OCI-LY3 (cell line): ENCODE data around the gene JAG2.

Experiments
- H2AFZ ChIP-seq: fragments of 200-600, 300-600 bp; shearing (Covaris generic); 2 replicates; pipeline ENCODE4 v1.6.0; 2014; ENCODE audit warnings: antibody characterized with exemption, low read depth, low read length
- H3K27ac ChIP-seq: fragments of 200-600, 300-600 bp; sonication (generic); 2 replicates; pipeline ENCODE4 v1.5.1; 2014; ENCODE audit warnings: mild to moderate bottlenecking, low read length, moderate library complexity, mixed read lengths
- H3K27me3 ChIP-seq: fragments of 200-600, 300-600 bp; sonication (generic); 2 replicates; pipeline ENCODE4 v1.6.1; 2014; ENCODE audit warnings: low read depth, low read length, mixed read lengths
- H3K36me3 ChIP-seq: fragments of 200-600, 300-600 bp; sonication (generic); replicated peaks from 2 replicates; pipeline ENCODE3; 2014; ENCODE audit warnings: low read depth, low read length, mixed read lengths
- H3K4me1 ChIP-seq: fragments of 300-600, 200-600 bp; sonication (generic); 2 replicates; pipeline ENCODE4 v1.6.1; 2014; ENCODE audit warnings: low read length, mixed read lengths
- H3K4me2 ChIP-seq: fragments of 200-600, 300-600 bp; sonication (generic); 2 replicates; pipeline ENCODE4 v1.6.1; 2014; ENCODE audit warnings: low read length, mixed read lengths
- H3K4me3 ChIP-seq: fragments of 300-600, 200-600 bp; sonication (generic); 2 replicates; pipeline ENCODE4 v1.5.1; 2014; ENCODE audit warnings: antibody characterized with exemption, mild to moderate bottlenecking, low read length, moderate library complexity
- H3K79me2 ChIP-seq: fragments of 300-600, 200-600 bp; shearing (Covaris generic); 2 replicates; pipeline ENCODE4 v1.6.1; 2014; ENCODE audit warnings: mild to moderate bottlenecking, low read length, mixed read lengths
- H3K9ac ChIP-seq: fragments of 300-600, 200-600 bp; shearing (Covaris generic); 2 replicates; pipeline ENCODE4 v1.6.0; 2014; ENCODE audit warnings: mild to moderate bottlenecking, low read length, moderate library complexity
- H3K9me3 ChIP-seq: fragments of 200-600, 300-600 bp; shearing (Covaris generic); 2 replicates; pipeline ENCODE4 v1.6.1; 2014; ENCODE audit warnings: low read length, mixed read lengths; ENCODE audit not compliant: insufficient read depth
- H4K20me1 ChIP-seq: fragments of 200-600, 300-600 bp; sonication (generic); 2 replicates; pipeline ENCODE4 v1.6.1; 2016; ENCODE audit warnings: low read length, mixed read lengths; ENCODE audit not compliant: insufficient read depth
- EZH2phosphoT487 ChIP-seq: fragments of 200-600 bp; shearing (Covaris generic); IDR thresholded peaks from 2 replicates; pipeline ENCODE4 v1.6.1; 2018; ENCODE audit warnings: antibody characterized with exemption, mixed run types, low read depth
- TF ChIP-seq, protein P1 (sequence below): fragments of 200-600, 300-600 bp; sonication (generic); IDR thresholded peaks from 2 replicates; pipeline ENCODE4 v1.5.1; 2014; ENCODE audit warnings: antibody characterized with exemption, low read length, low read depth

JAG2 gene

DNA sequence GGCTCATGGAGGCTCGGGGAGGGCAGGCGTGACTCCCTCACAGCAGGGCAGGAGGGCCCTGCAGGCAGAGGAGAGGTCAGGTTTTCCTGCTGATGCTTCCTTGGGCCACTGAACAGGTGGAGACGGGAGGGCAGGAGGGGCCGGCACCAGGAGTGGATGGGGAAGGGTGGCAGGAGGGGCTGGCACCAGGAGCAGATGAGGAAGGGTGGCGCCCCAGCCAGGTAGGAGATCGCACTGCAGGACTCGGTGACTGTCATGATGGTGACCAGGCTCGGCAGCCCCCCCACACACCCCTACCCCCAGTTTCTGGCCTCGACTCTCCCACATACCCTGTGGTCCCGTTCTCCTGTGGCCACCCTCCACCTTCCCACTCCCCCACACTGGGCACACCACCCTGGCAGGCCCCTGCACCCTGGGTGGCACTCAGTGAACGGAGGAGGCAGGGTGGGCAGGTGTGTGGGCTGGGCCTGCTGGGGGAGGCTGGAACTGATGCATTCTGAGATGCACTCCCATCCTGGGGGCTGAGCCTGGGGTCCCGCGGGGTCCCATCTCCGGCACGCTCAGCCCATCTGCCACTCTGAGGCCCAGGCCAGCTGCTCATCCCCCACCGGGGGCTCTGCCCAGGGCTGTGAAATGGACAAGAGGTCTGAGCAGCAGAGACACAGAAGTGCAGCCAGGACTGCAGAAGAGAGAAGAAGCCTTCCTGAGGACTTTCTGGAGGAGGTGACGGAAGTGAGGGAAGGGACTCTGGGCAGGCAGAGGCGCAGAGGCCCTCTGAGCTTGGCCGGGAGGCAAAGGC is 9.7 kb upstream of the JAG2 start:
- no peaks in the 10 kb centered on the region for H3K36me3 ChIP-seq
- peaks cover under 1% of the 10 kb centered on the region; the same call in 1 of the 2 replicates for H3K27me3 ChIP-seq
- H3K27ac ChIP-seq: no peak overlapping the region
- H3K9me3 ChIP-seq: no peaks in the 10 kb centered on the region
- TF ChIP-seq, protein P1, sequence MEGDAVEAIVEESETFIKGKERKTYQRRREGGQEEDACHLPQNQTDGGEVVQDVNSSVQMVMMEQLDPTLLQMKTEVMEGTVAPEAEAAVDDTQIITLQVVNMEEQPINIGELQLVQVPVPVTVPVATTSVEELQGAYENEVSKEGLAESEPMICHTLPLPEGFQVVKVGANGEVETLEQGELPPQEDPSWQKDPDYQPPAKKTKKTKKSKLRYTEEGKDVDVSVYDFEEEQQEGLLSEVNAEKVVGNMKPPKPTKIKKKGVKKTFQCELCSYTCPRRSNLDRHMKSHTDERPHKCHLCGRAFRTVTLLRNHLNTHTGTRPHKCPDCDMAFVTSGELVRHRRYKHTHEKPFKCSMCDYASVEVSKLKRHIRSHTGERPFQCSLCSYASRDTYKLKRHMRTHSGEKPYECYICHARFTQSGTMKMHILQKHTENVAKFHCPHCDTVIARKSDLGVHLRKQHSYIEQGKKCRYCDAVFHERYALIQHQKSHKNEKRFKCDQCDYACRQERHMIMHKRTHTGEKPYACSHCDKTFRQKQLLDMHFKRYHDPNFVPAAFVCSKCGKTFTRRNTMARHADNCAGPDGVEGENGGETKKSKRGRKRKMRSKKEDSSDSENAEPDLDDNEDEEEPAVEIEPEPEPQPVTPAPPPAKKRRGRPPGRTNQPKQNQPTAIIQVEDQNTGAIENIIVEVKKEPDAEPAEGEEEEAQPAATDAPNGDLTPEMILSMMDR: peak; percentile 6; the same call in 1 of the 2 replicates
- no peak for TF ChIP-seq EZH2phosphoT487
- peaks cover 17% of the 10 kb centered on the region for H3K4me1 ChIP-seq
- H3K9ac ChIP-seq: no peak overlapping the region
- H2AFZ ChIP-seq: no peak overlapping the region
- no peaks in the 10 kb centered on the region for H4K20me1 ChIP-seq
- no peaks in the 10 kb centered on the region for H3K79me2 ChIP-seq
- H3K4me2 ChIP-seq: no peak overlapping the region
- H3K4me3 ChIP-seq: no peak overlapping the region

DNA sequence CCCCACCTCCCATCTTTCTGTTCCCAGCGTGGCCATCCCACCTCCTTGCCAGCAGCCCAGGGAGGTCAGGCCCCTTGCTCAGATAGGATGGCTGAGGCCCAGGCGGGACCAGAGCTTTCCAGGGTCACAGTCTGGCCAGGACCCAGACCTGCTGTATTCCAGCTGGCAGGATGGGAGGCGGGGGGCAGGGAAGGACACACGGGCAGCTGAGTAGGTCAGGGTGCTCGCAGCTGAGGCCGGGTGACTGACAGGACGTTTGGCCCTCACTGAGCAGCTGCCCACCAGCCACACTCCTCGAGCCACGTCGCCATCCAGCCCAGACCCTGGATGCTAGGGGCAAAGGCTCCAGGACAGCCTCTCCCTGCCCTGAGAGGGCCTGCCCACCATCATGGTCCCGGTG is 8.5 kb upstream of the JAG2 start:
- H3K9ac ChIP-seq: no peak overlapping the region
- no peak overlapping the region for H2AFZ ChIP-seq
- no peak overlapping the region for H3K27ac ChIP-seq
- TF ChIP-seq, protein P1: no peak
- no peak for TF ChIP-seq EZH2phosphoT487
- peaks cover 17% of the 10 kb centered on the region for H3K4me1 ChIP-seq
- H3K36me3 ChIP-seq: no peaks in the 10 kb centered on the region
- no peak overlapping the region for H3K4me3 ChIP-seq
- H3K79me2 ChIP-seq: no peaks in the 10 kb centered on the region
- no peaks in the 10 kb centered on the region for H3K27me3 ChIP-seq
- no peaks in the 10 kb centered on the region for H4K20me1 ChIP-seq
- no peaks in the 10 kb centered on the region for H3K9me3 ChIP-seq
- H3K4me2 ChIP-seq: no peak overlapping the region

DNA sequence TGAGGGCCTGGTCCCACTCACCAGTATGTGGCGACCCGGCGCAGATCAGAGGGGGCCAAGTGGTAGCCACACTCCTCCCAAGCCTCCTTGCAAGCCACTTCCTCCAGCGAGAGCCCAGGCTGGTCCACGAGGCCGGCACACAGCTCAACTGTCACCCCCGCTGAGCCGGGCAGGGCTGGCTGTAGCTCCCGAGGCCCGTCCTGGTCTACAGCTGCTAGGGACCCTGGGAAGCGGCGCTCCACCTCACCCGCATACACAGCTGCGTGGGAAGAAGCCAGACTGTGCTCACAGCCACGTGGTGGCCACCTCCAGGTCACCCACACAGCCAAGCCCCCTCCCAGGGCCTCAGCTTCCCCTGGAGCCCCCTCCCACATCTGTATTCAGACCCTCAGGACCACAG is 7.9 kb upstream of the JAG2 start:
- no peaks in the 10 kb centered on the region for H3K9me3 ChIP-seq
- no peak overlapping the region for H3K9ac ChIP-seq
- no peaks in the 10 kb centered on the region for H3K79me2 ChIP-seq
- no peak overlapping the region for H3K4me3 ChIP-seq
- TF ChIP-seq, protein P1: no peak
- no peak for TF ChIP-seq EZH2phosphoT487
- H3K36me3 ChIP-seq: no peaks in the 10 kb centered on the region
- no peaks in the 10 kb centered on the region for H3K27me3 ChIP-seq
- no peak overlapping the region for H2AFZ ChIP-seq
- no peak overlapping the region for H3K27ac ChIP-seq
- peaks cover 17% of the 10 kb centered on the region for H3K4me1 ChIP-seq
- no peaks in the 10 kb centered on the region for H4K20me1 ChIP-seq
- H3K4me2 ChIP-seq: no peak overlapping the region

DNA sequence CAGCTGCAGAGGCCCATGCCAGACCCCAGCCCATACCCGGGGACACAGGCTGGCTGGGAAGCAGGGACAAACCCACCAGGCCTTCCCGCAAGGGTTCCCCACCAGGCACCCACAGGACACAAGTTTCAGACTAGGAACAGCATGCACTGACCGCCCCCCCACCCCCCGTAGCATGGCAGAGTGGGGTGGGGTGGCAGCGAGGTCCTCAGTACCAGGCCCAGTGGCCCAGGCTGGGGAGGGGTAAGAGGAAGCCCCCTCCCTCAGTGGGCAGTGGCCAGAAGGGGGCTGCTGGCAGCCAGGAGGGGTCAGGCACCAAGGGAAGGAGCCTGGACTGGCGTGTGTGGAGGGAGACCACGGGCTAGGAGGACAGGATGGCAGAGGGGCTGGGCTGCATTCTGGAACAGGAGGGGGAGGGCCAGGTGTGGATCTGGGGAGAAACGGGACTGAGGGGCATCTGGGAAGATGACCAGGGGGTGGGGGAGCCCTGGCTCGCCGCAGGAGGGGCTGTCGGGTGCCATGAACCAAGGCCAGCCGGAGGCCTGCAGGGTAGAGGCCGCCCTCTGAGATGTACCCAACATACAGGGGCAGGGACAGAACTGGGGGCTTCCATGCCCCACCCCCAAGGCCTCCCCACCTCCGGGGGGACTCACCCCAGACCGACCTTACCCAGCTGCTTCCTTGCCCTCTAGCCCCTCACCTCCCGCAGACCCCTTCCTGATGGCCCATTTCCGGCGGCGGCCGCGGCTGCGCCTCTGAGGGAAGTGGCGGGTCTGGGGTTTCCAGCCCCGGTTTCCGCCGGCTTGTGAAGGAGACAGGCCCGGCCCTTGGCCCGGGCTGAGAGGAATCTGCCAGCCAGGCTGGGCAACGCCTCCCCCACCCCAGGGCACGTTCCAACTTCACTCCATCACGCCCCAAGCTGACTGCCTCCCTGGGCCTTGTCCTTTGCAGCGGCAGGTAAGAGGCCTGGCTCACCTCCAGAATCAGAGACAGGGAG is 5.6 kb upstream of the JAG2 start:
- Histone ChIP-seq H4K20me1 (no peaks in the 10 kb centered on the region), H3K4me2 (peak overlapping the region; percentile 28; the same call in 1 of the 2 replicates), H3K36me3 (no peaks in the 10 kb centered on the region), H3K9me3 (no peaks in the 10 kb centered on the region), H2AFZ (no peak overlapping the region), H3K4me1 (peaks cover 12% of the 10 kb centered on the region; the same call in 1 of the 2 replicates), H3K27me3 (peaks cover 9% of the 10 kb centered on the region), H3K27ac (no peak overlapping the region), H3K79me2 (no peaks in the 10 kb centered on the region), H3K4me3 (no peak overlapping the region), H3K9ac (no peak overlapping the region)
- TF ChIP-seq, protein P1: no peak
- TF ChIP-seq EZH2phosphoT487: no peak
